GM12801 (cell line): Measurements from ENCODE around the gene PTPRD.

Source experiments
- TF ChIP-seq, protein P1 (sequence below): IDR thresholded peaks from one replicate; pipeline ENCODE4 v1.5.1; 2011; ENCODE audit warnings: control low read depth; ENCODE audit not compliant: insufficient read length; ENCODE audit errors: extremely low read depth

The PTPRD gene

DNA sequence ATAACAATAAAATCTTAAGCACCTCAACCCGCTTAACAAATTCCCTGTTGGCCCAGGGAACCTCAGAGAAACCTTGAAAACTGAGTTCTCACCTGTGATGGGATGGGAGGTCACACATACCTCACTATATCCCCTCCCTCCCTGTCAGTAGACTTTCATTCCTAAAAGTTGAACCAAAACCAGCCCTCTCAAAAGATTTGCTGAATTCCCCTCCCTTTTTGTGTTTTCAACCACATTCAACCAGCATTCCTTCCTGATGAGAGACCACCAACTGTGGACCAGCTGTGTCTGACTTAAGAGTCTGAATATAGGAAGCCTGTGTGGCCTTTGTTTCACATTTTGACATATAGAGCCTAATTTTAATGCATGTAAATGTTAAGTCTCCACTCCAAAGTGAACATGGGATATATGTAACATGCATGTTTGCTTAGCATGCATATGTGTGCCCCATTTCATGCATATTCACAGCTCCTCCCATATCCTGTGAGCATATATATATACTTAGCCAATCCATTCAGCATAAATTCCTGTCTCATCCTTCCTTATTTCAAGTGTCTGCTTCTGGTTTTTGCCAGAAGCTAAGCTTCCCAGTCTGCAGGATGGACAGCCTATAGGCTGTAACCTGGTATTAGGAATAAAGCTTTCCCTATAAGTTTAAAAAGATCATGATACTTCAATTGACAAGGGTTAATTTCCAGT is 604.6 kb downstream of the PTPRD start:
- TF ChIP-seq, protein P1, sequence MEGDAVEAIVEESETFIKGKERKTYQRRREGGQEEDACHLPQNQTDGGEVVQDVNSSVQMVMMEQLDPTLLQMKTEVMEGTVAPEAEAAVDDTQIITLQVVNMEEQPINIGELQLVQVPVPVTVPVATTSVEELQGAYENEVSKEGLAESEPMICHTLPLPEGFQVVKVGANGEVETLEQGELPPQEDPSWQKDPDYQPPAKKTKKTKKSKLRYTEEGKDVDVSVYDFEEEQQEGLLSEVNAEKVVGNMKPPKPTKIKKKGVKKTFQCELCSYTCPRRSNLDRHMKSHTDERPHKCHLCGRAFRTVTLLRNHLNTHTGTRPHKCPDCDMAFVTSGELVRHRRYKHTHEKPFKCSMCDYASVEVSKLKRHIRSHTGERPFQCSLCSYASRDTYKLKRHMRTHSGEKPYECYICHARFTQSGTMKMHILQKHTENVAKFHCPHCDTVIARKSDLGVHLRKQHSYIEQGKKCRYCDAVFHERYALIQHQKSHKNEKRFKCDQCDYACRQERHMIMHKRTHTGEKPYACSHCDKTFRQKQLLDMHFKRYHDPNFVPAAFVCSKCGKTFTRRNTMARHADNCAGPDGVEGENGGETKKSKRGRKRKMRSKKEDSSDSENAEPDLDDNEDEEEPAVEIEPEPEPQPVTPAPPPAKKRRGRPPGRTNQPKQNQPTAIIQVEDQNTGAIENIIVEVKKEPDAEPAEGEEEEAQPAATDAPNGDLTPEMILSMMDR, result no peak

DNA sequence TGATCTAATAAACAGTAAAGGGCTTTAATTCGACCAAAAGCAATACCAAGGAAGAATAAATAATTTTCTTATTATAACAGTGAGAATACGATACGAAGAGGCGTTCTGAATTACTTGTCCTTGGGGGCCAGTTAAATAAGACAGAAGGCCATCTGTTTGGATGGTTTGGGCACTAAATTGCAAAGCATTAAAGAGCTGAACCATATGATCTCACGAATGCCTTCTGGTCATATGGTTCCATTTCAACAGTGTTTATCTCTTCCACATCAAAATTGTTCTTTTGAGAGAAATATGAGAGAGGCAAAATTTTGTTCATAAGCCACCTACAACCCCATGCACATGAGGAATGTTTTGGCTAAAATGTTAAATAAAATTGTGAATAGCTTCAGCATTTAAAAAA is 605.4 kb downstream of the PTPRD start:
- TF ChIP-seq, protein P1, result no peak

DNA sequence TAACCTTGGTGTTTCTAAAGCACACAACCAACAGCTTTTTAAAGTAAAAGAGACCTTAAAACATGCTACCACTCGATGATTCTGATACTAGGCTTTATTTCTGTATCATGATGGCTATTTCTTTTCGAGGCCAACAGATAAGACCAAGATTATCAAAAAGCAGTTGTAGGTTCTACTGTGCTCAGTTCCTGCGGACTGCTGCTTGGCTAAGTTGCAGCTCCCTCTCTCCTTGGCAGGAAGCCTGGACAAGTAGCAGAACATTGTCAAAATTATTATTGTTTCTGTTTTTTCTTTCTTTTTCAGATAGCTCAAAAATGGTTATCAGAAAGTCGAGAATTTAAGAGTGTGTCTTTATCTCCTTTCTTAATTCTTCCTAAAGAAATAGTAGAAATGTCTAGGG is 607.6 kb downstream of the PTPRD start:
- TF ChIP-seq, protein P1, result no peak

DNA sequence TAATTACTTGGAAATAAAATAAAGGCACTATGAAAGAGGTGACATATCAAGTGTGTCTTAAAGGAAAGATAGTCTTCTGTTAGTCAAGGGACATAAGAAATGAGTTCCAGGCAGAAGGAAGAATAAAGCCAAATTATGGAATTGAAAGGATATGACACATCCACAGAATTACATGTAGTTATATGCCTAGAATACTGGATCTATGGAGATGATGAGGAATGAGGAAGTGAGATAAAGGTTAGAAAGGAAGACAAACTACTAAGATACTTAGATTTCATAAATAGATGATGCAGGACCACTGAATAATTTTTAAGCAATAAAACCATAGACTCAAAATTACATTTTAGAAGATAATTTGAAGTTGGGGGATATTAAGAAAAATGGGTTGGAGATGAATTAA is 609.8 kb downstream of the PTPRD start:
- TF ChIP-seq, protein P1, result no peak

DNA sequence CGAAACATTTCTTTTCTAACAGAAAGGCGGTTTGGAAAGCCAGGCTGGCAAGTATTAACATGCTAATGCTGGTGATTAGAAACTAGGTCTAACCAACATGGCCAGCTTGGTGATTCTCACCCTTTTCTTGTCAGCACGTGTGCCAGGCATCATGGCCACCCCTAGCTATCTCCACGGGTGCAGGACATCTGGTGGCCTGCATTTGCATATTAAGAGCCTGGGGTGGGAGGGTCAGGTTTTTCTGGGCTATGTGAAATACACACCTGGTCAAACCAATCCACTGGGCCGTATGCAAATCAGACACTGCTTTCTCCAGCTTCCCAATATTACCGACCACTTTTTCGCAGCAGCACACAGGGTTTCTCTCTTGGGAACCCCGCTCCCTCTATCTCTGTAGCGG is 612.1 kb downstream of the PTPRD start:
- TF ChIP-seq, protein P1, result no peak

DNA sequence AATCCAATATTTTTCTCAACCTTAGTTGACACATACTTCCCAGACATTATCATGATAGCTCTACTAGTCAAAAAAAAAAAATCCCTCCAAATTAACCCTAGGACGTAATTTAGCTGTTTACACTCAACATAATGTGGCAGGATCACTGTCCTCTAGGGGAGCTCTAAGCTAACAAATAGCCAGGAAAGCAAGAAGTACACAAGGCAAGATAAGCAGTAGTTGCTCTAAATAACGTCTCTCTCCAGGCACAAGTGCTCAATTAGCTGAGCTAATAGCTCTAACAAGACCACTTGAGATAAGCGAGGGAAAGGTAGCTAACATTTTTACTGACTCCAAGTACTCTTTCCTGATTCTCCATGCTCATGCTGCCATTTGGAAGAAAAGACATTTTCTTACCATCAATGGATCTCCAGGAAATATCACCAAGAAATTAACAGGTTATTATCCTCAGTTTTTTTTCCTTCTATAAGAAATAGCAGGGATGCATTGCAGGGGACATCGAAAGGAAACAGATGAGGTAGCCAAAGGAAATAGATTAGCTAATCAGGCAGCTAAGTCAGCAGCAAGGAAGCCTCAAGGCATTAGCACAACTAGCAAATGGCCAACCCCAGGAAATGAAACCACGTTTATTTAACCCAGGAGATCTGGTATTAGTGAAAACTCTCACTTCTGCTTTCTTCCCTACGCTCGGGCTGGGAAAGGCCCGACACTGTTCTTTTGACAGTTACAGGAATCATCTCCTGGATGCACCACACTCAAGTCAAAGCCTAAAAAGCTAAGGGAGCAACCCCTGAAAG is 614.1 kb downstream of the PTPRD start:
- TF ChIP-seq, protein P1, result no peak

DNA sequence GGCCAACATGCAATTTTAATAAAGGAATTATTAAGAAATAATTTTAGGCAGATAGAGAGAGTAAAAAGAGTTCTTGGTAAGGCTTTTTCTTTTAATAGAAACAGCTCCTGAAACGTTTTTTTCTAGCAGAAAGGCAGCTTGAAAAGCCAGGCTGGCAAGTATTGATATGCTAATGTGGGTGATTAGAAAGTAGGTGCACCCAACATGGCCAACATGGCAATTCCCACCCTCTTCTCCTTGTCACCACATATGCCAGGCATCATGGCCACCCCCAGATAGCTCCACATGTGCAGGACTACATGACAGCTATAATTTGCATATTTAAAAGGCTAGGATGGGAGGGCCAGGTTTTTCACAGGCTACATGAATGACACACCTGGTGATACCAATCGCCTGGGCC is 615.2 kb downstream of the PTPRD start:
- TF ChIP-seq, protein P1, result no peak
